ENCODE data around the gene ZBTB7B. TPM values are rescaled to one million over a fixed set of nuclear protein-coding genes. Genes with fewer than 3 reads are reported as not detected.

ZBTB7B gene
- total RNA-seq, 2 experiments from 2014 or later: 16.3 to 23.2 TPM

DNA sequence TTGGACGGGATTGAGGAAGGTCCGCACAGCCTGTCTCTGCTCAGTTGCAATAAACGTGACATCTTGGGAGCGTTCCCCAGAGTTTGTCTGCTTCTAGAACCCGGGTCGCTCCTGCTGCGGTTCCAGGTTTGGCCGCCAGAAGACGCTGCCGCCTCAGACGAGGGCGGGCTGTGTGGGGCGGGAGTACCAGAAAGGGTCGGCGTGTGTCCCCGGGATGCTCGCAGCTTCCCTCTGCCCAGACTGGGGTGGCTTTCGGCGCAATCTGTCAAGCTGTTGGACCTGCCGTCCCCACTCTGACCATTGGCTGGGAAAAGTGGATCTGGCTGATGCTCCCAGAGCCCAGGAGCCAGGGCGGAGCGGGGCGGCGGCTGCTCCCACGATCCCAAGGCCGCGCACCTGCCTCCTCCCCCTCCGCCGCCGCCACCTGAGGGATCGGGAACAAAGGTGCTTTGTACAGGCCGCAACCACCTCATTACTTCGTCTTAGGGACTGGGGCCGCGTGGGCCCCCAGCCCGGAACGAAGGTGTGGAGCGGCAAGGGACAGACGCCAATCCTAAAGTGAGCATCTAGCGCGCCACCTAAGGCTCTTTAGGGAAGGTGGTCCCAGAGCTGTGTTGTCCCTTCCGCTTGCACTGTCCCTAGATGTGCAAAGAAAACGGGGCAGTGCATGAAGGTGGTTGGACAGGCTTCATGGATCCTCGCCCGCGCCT, 60.3 kb downstream of the ZBTB7B start:
- Histone ChIP-seq H3K27ac (ENCODE audit: low read depth, low read length, poor library complexity, severe bottlenecking) (peak overlapping the region; percentile 29), H3K9me3 (ENCODE audit: low read length) (no peaks in the 10 kb centered on the region), H3K79me2 (ENCODE audit: insufficient read depth, low read depth, low read length) (peaks cover 7% of the 10 kb centered on the region; the same call in 1 of the 2 replicates), H3K4me1 (ENCODE audit: insufficient read depth, low read length, poor library complexity, severe bottlenecking) (peaks cover 32% of the 10 kb centered on the region), H3K9me2 (ENCODE audit: insufficient read depth, low read length) (no peaks in the 10 kb centered on the region), H4K20me1 (ENCODE audit: insufficient read depth, low read length) (no peaks in the 10 kb centered on the region), H3K4me2 (ENCODE audit: low read length) (peak overlapping the region; percentile 90), H3K4me3 (ENCODE audit: low read depth, low read length, poor library complexity, severe bottlenecking) (peak overlapping the region; percentile 84), H2AFZ (ENCODE audit: low read length) (peak overlapping the region; percentile 66; the same call in 1 of the 2 replicates), H3K36me3 (ENCODE audit: insufficient read depth, low read length) (peaks cover 6% of the 10 kb centered on the region; the same call in 1 of the 2 replicates)
- CTCF ChIA-PET (ENCODE audit: unreplicated experiment): no interaction called here
- TF ChIP-seq, protein P1, sequence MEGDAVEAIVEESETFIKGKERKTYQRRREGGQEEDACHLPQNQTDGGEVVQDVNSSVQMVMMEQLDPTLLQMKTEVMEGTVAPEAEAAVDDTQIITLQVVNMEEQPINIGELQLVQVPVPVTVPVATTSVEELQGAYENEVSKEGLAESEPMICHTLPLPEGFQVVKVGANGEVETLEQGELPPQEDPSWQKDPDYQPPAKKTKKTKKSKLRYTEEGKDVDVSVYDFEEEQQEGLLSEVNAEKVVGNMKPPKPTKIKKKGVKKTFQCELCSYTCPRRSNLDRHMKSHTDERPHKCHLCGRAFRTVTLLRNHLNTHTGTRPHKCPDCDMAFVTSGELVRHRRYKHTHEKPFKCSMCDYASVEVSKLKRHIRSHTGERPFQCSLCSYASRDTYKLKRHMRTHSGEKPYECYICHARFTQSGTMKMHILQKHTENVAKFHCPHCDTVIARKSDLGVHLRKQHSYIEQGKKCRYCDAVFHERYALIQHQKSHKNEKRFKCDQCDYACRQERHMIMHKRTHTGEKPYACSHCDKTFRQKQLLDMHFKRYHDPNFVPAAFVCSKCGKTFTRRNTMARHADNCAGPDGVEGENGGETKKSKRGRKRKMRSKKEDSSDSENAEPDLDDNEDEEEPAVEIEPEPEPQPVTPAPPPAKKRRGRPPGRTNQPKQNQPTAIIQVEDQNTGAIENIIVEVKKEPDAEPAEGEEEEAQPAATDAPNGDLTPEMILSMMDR (conservative IDR thresholded peaks at IDR 0.05; ENCODE audit: low read length): peak; percentile 82
- TF ChIP-seq EZH2phosphoT487 (IDR thresholded peaks at IDR 0.05; ENCODE audit: borderline replicate concordance, low read depth, low read length): no peak
- POLR2A ChIA-PET: interaction anchor here (1.5 kb wide), 2 partner anchors 13 to 22 kb away, joined by 4 to 5 read pairs; no protein-coding TSS in a partner anchor
- BruUV-seq (replicated peaks): no TSS peak
- DNase-seq (ENCODE audit: low spot score): peak; percentile 84
- intact Hi-C loops (cut with micrococcal nuclease; ENCODE audit: unreplicated experiment): loop anchor here (1.0 to 5.0 kb wide), 7 partner anchors 21 to 456 kb away; partner anchors contain the start of genes ADAR, FLAD1 and PYGO2

DNA sequence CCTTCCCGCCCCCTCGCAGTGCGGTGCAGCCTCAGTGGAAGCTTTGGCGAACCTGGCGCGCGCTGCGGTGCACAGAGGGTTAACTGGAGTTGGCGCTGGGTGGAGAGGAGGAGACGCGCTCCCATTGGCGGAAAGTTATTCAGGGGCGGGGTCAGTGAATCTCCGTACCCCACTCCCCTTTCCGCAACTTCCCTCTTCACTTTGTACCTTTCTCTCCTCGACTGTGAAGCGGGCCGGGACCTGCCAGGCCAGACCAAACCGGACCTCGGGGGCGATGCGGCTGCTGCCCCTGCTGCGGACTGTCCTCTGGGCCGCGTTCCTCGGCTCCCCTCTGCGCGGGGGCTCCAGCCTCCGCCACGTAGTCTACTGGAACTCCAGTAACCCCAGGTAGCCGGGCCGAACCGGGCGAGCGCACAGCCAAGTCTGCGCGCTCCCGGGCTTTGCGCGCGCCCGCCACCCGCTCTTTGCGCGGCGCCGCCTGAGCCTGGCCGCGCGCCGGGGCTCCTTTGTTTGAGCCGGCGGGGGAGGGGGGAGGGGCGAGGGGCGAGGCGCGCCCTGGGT, 61.0 kb downstream of the ZBTB7B start, which contains the start of gene EFNA4:
EFNA4 (plus strand) TSS at position 191 of the 561 bp plus-strand sequence; CDS start at position 275, 84 bp downstream.
- TF ChIP-seq, protein P1 (conservative IDR thresholded peaks at IDR 0.05; ENCODE audit: low read length): no peak
- no peak for TF ChIP-seq EZH2phosphoT487 (IDR thresholded peaks at IDR 0.05; ENCODE audit: borderline replicate concordance, low read depth, low read length)
- CTCF ChIA-PET (ENCODE audit: unreplicated experiment): no interaction called here
- Histone ChIP-seq H3K4me3 (ENCODE audit: low read depth, low read length, poor library complexity, severe bottlenecking) (peak within 1 kb of the TSS; percentile 84), H4K20me1 (ENCODE audit: insufficient read depth, low read length) (no peaks in the 10 kb centered on the region), H3K36me3 (ENCODE audit: insufficient read depth, low read length) (peaks cover 5% of the 10 kb centered on the region; the same call in 1 of the 2 replicates), H3K9me2 (ENCODE audit: insufficient read depth, low read length) (no peaks in the 10 kb centered on the region), H3K79me2 (ENCODE audit: insufficient read depth, low read depth, low read length) (peaks cover 7% of the 10 kb centered on the region; the same call in 1 of the 2 replicates), H3K4me1 (ENCODE audit: insufficient read depth, low read length, poor library complexity, severe bottlenecking) (peaks cover 32% of the 10 kb centered on the region), H3K9me3 (ENCODE audit: low read length) (no peaks in the 10 kb centered on the region), H2AFZ (ENCODE audit: low read length) (peak within 1 kb of the TSS; percentile 66), H3K27ac (ENCODE audit: low read depth, low read length, poor library complexity, severe bottlenecking) (peak within 1 kb of the TSS; percentile 55), H3K4me2 (ENCODE audit: low read length) (peak within 1 kb of the TSS; percentile 90)
- peak; percentile 93 for DNase-seq (ENCODE audit: low spot score)
- POLR2A ChIA-PET: interaction anchor here (0.6 to 1.5 kb wide), 5 partner anchors 12 to 90 kb away, joined by 3 to 5 read pairs (median 4); partner anchors contain the start of gene ADAM15
- intact Hi-C loops (cut with micrococcal nuclease; ENCODE audit: unreplicated experiment): loop anchor here (2.0 to 5.0 kb wide), 6 partner anchors 63 to 456 kb away; partner anchors contain the start of genes ADAR, FLAD1 and PYGO2
- BruUV-seq (replicated peaks): no TSS peak

Data from OCI-LY7 (cell line).